ENCODE results near the gene TMEM63B. TPM values are rescaled to one million over a fixed set of nuclear protein-coding genes. Genes with fewer than 3 reads are reported as not detected.
"Not testable (repeated sequence)": the region's sequence is repeated elsewhere in the genome, so short reads cannot be mapped to it uniquely, and the experiment has no call there.

Gene TMEM63B
- total and polyA plus RNA-seq, 2 experiments from 2014 or later, result 14.1 to 43.2 TPM

DNA sequence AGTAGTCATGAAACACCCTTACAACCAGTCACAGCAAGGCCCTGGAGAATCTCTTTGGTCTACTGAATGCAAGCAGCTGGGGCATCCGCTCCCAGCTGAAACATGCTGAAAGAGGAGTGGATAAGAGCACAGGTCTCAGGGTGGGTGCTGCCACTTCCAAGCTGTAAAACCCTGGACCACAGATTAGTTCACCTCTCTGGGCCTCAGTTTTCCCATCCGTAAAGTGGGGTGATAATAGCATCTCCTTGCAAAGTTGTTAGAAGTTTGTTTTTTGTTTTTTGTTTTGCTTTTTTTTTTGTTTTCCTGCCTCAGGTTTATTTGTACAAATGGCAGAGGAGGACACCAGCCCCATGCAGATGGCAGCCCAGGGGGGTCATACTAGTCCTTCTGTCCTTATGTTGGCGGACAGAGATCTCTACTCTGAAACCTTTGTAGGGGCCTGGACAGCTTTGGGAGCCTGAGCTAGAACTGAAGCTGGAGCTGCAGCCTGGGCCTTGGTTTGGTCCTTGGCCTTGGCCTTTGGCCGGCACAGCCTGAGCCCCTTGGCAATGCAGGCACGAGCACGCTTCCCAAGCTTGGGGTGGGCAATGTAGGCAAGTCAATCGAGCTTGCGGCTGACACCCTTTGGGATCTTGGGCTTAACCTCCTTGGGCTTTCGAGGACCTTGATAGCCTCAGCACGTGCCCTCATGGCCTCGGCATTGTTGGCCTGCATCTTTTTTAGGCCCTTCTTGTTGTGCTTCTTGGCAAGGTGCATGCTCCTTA, 38.3 kb upstream of the TMEM63B start:
- no peak overlapping the region for H3K4me3 ChIP-seq
- no peak overlapping the region for H3K27ac ChIP-seq
- no peaks in the 10 kb centered on the region for H3F3A ChIP-seq (ENCODE audit: insufficient read depth)
- no peak for DNase-seq
- no peaks in the 10 kb centered on the region for H3K9me3 ChIP-seq (ENCODE audit: low read depth)
- H4K20me1 ChIP-seq (ENCODE audit: insufficient read depth), result no peaks in the 10 kb centered on the region
- TF ChIP-seq EZH2phosphoT487 (IDR thresholded peaks at IDR 0.05; ENCODE audit: insufficient read depth, low read depth), result no peak
- TF ChIP-seq EZH2 (IDR thresholded peaks at IDR 0.05; ENCODE audit: insufficient read depth, poor library complexity, severe bottlenecking), result no peak
- H3K79me2 ChIP-seq (ENCODE audit: insufficient read depth), result no peaks in the 10 kb centered on the region
- no peaks in the 10 kb centered on the region for H3K4me1 ChIP-seq (ENCODE audit: insufficient read depth)
- H3K27me3 ChIP-seq (replicated peaks; ENCODE audit: insufficient read depth), result no peaks in the 10 kb centered on the region
- H3K9ac ChIP-seq, result no peak overlapping the region
- in situ Hi-C loops (cut with MboI), result loop anchor here (10.0 to 25.0 kb wide), 2 partner anchors 324 to 427 kb away; no protein-coding TSS in a partner anchor
- no peaks in the 10 kb centered on the region for H3K9me2 ChIP-seq (ENCODE audit: insufficient read depth)
- H2AFZ ChIP-seq, result no peak overlapping the region
- H3K36me3 ChIP-seq (ENCODE audit: low read depth), result no peaks in the 10 kb centered on the region
- 97 to 98% methylated on average over 11 of the region's 11 CpGs for WGBS, 2 experiments (ENCODE audit: low coverage in 1 of 2, low lambda C conversion rate in 2 of 2, missing lambda C conversion rate in 2 of 2)
- H3K4me2 ChIP-seq (ENCODE audit: unreplicated experiment), result no peak overlapping the region

DNA sequence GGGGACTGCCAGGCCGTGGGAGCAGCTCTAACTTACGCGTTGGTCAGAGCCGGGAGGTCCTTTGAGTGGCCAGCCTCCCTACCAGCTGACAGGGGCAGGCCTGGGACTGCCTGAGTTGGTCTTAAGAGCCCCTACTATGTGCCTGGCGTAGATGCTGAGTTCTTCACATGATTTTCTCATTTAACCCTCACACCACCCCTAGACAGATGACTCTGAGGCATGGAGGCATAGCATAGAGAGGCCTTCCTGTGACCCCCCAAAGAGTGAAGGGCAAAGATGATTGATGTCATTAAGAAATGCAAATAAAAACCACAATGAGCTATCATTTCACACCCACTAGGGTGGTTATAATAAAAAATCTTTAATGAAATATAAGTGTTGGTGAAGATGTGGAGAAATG, 36.9 kb upstream of the TMEM63B start:
- in situ Hi-C loops (cut with MboI), result loop anchor here (25.0 kb wide), 1 partner anchor 428 kb away; no protein-coding TSS in a partner anchor

DNA sequence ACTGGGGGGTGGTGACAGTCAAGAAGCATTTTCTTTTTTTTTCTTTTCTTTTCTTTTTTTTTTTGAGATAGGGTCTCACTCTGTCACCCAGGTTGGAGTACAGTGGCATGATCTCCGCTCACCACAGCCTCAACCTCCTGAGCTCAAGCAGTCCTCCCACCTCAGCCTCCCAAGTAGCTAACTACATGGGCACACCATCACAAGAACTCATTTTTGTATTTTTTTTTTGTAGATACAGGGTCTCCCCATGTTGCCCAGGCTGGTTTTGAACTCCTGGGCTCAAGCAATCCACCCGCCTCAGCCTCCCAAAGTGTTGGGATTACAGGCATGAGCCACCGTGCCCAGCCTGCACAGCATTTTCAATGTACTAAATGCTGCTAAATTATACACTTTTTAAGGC, 36.0 kb upstream of the TMEM63B start:
- H3K36me3 ChIP-seq (ENCODE audit: low read depth); H3F3A ChIP-seq (ENCODE audit: insufficient read depth); H3K4me2 ChIP-seq (ENCODE audit: unreplicated experiment); DNase-seq; H3K9me3 ChIP-seq (ENCODE audit: low read depth); H3K27me3 ChIP-seq (replicated peaks; ENCODE audit: insufficient read depth); H3K9me2 ChIP-seq (ENCODE audit: insufficient read depth); H3K79me2 ChIP-seq (ENCODE audit: insufficient read depth); H3K27ac ChIP-seq; H3K9ac ChIP-seq; H4K20me1 ChIP-seq (ENCODE audit: insufficient read depth); H3K4me1 ChIP-seq (ENCODE audit: insufficient read depth); H3K4me3 ChIP-seq; H2AFZ ChIP-seq: not testable (repeated sequence)
- in situ Hi-C loops (cut with MboI), result loop anchor here (25.0 kb wide), 1 partner anchor 429 kb away; no protein-coding TSS in a partner anchor
- WGBS, 2 experiments (ENCODE audit: low coverage in 1 of 2, low lambda C conversion rate in 2 of 2, missing lambda C conversion rate in 2 of 2), result 63 to 68% methylated on average over 3 of the region's 3 CpGs

More for the DNA sequence above, 36.9 kb upstream of the TMEM63B start:
- TF ChIP-seq EZH2 (IDR thresholded peaks at IDR 0.05; ENCODE audit: insufficient read depth, poor library complexity, severe bottlenecking) (no peak), EZH2phosphoT487 (IDR thresholded peaks at IDR 0.05; ENCODE audit: insufficient read depth, low read depth) (no peak)
- H3K27me3 ChIP-seq (replicated peaks; ENCODE audit: insufficient read depth), result no peaks in the 10 kb centered on the region
- H3K4me2 ChIP-seq (ENCODE audit: unreplicated experiment), result no peak overlapping the region
- no peaks in the 10 kb centered on the region for H4K20me1 ChIP-seq (ENCODE audit: insufficient read depth)
- H3K79me2 ChIP-seq (ENCODE audit: insufficient read depth), result no peaks in the 10 kb centered on the region
- WGBS, 2 experiments (ENCODE audit: low coverage in 1 of 2, low lambda C conversion rate in 2 of 2, missing lambda C conversion rate in 2 of 2), result 82 to 90% methylated on average over 5 of the region's 5 CpGs
- no peaks in the 10 kb centered on the region for H3K4me1 ChIP-seq (ENCODE audit: insufficient read depth)
- no peaks in the 10 kb centered on the region for H3K9me2 ChIP-seq (ENCODE audit: insufficient read depth)
- no peaks in the 10 kb centered on the region for H3K9me3 ChIP-seq (ENCODE audit: low read depth)
- H3K9ac ChIP-seq, result no peak overlapping the region
- no peak overlapping the region for H3K27ac ChIP-seq
- DNase-seq, result no peak
- no peak overlapping the region for H2AFZ ChIP-seq
- H3K4me3 ChIP-seq, result no peak overlapping the region
- H3K36me3 ChIP-seq (ENCODE audit: low read depth), result no peaks in the 10 kb centered on the region
- no peaks in the 10 kb centered on the region for H3F3A ChIP-seq (ENCODE audit: insufficient read depth)

DNA sequence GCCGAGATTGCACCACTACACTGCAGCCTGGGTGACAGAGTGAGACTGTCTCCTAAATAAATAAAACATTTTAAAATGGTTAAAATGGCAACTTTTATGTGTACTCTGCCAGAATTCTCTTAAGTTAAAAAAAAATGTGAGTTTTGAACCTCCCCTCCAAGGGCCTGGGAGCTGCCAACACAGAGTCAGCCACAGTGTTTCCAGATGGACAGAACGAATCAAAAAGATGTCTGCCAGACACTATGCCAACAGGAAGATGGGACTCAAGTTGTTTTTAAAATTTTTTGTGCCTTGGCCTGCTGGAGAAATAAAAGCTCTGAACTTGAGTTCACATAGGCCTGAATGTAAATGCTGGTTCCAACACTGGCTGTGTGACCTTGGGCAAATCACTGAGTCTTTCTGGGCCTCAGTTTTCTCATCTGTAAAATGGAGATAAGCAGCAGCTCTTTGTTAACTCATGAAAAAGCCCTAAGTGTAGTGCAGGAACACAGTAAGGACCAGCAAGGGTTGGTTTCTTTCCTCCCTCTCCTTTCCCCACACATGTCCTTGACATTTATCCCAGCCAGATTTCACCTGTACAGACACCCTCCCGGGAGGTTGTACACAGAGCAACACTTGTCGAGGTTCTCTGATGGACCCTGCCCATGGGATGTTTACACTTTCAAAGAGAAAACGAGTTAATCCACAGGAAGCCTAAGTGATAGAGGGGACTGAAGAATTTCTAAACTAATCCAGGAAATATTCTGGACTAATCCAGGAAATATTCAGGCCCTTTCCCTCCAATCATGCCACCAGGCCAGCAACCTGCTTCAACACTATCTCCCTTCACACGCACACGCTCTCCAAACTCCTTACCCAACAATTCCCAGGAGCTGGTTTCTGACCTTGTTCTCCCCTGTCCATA, 35.1 kb upstream of the TMEM63B start:
- no peak overlapping the region for H3K27ac ChIP-seq
- no peak overlapping the region for H3K9ac ChIP-seq
- H3K79me2 ChIP-seq (ENCODE audit: insufficient read depth), result no peaks in the 10 kb centered on the region
- H2AFZ ChIP-seq, result no peak overlapping the region
- H3K9me2 ChIP-seq (ENCODE audit: insufficient read depth), result no peaks in the 10 kb centered on the region
- H3F3A ChIP-seq (ENCODE audit: insufficient read depth), result no peaks in the 10 kb centered on the region
- no peaks in the 10 kb centered on the region for H3K9me3 ChIP-seq (ENCODE audit: low read depth)
- H3K36me3 ChIP-seq (ENCODE audit: low read depth), result no peaks in the 10 kb centered on the region
- 59 to 60% methylated on average over 7 of the region's 7 CpGs for WGBS, 2 experiments (ENCODE audit: low coverage in 1 of 2, low lambda C conversion rate in 2 of 2, missing lambda C conversion rate in 2 of 2)
- no peaks in the 10 kb centered on the region; the same call in 1 of the 2 replicates for H4K20me1 ChIP-seq (ENCODE audit: insufficient read depth)
- DNase-seq, result no peak
- H3K4me3 ChIP-seq, result no peak overlapping the region
- no peak overlapping the region for H3K4me2 ChIP-seq (ENCODE audit: unreplicated experiment)
- TF ChIP-seq EZH2 (IDR thresholded peaks at IDR 0.05; ENCODE audit: insufficient read depth, poor library complexity, severe bottlenecking) (no peak), EZH2phosphoT487 (IDR thresholded peaks at IDR 0.05; ENCODE audit: insufficient read depth, low read depth) (no peak)
- in situ Hi-C loops (cut with MboI), result loop anchor here (25.0 kb wide), 1 partner anchor 430 kb away; no protein-coding TSS in a partner anchor
- no peaks in the 10 kb centered on the region for H3K4me1 ChIP-seq (ENCODE audit: insufficient read depth)
- H3K27me3 ChIP-seq (replicated peaks; ENCODE audit: insufficient read depth), result no peaks in the 10 kb centered on the region
